ENCODE measurements around the gene MBD1. TPM values are rescaled to one million over a fixed set of nuclear protein-coding genes. Genes with fewer than 3 reads are reported as not detected.

The MBD1 gene
- total and polyA plus RNA-seq, 10 of the 15 experiments (the other 5 are each of a cell fraction or from before 2014, with no cell fraction given), result 8.4 to 97.7 (median 59.9) TPM

DNA sequence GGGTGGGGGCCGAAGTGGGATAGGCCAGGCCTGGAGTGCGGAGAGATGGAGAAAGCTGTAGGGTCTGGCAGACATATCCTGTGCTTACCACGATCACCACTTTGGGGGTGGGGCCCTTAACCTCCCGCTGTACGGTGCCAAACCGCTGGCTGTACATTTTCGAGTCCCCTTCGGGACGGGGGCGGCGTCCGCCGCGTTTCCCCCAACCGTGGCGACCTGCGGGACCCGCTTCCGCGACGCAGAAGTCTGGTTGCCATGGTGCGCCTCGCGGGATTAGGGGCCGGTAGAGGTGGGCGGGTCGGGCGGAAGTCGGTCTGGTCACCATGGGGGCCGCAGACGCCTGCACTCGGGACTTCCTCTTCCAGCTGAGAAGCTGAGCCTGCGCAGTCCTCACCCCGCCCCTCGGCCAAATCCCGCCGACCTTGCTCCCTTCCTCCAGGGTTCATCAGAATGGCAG is 15.0 kb downstream of the MBD1 start, which contains the start of gene CFAP53 (continued):
- TF ChIP-seq CUX1 (IDR thresholded peaks at IDR 0.05; ENCODE audit: insufficient replicate concordance, low read depth, low read length) (no peak), SP1 (IDR thresholded peaks at IDR 0.05; ENCODE audit: low read depth, low read length) (no peak), MEF2B (IDR thresholded peaks at IDR 0.05; ENCODE audit: partially characterized antibody, poor library complexity, severe bottlenecking) (peak; percentile 73), PML (IDR thresholded peaks at IDR 0.05; ENCODE audit: low read length) (no peak), SREBF2 (IDR thresholded peaks at IDR 0.05; ENCODE audit: low read length) (no peak), ELK1 (IDR thresholded peaks at IDR 0.05; ENCODE audit: low read depth, low read length) (peak; percentile 76), FOS (IDR thresholded peaks at IDR 0.05; ENCODE audit: borderline replicate concordance, extremely low read depth, insufficient read length) (no peak), ZBTB33 (IDR thresholded peaks at IDR 0.05) (no peak), KLF5 (IDR thresholded peaks at IDR 0.05; ENCODE audit: partially characterized antibody) (no peak), CEBPZ (IDR thresholded peaks at IDR 0.05; ENCODE audit: low read depth, low read length) (no peak)
- TF ChIP-seq, protein P1, sequence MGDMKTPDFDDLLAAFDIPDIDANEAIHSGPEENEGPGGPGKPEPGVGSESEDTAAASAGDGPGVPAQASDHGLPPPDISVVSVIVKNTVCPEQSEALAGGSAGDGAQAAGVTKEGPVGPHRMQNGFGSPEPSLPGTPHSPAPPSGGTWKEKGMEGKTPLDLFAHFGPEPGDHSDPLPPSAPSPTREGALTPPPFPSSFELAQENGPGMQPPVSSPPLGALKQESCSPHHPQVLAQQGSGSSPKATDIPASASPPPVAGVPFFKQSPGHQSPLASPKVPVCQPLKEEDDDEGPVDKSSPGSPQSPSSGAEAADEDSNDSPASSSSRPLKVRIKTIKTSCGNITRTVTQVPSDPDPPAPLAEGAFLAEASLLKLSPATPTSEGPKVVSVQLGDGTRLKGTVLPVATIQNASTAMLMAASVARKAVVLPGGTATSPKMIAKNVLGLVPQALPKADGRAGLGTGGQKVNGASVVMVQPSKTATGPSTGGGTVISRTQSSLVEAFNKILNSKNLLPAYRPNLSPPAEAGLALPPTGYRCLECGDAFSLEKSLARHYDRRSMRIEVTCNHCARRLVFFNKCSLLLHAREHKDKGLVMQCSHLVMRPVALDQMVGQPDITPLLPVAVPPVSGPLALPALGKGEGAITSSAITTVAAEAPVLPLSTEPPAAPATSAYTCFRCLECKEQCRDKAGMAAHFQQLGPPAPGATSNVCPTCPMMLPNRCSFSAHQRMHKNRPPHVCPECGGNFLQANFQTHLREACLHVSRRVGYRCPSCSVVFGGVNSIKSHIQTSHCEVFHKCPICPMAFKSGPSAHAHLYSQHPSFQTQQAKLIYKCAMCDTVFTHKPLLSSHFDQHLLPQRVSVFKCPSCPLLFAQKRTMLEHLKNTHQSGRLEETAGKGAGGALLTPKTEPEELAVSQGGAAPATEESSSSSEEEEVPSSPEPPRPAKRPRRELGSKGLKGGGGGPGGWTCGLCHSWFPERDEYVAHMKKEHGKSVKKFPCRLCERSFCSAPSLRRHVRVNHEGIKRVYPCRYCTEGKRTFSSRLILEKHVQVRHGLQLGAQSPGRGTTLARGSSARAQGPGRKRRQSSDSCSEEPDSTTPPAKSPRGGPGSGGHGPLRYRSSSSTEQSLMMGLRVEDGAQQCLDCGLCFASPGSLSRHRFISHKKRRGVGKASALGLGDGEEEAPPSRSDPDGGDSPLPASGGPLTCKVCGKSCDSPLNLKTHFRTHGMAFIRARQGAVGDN (IDR thresholded peaks at IDR 0.05), result no peak
- TF ChIP-seq, protein P2, sequence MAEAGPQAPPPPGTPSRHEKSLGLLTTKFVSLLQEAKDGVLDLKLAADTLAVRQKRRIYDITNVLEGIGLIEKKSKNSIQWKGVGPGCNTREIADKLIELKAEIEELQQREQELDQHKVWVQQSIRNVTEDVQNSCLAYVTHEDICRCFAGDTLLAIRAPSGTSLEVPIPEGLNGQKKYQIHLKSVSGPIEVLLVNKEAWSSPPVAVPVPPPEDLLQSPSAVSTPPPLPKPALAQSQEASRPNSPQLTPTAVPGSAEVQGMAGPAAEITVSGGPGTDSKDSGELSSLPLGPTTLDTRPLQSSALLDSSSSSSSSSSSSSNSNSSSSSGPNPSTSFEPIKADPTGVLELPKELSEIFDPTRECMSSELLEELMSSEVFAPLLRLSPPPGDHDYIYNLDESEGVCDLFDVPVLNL (IDR thresholded peaks at IDR 0.05; ENCODE audit: low read depth, low read length), result no peak

Data from GM12878 (cell line).